SK-N-SH (cell line): ENCODE results near the gene SYNC. TPM values are rescaled to one million over a fixed set of nuclear protein-coding genes. Genes with fewer than 3 reads are reported as not detected.

Experiments
- CTCF ChIA-PET: fragments of 300-600, 350-600 bp; formaldehyde crosslinking; extraction: SDS; loops from one replicate; lab custom pipeline; 2021; lab: Yijun Ruan, JAX
- POLR2A ChIA-PET: fragments of 350-600 bp; sonication (Branson Sonifier 250); formaldehyde crosslinking; extraction: SDS; loops from one replicate; lab custom pipeline; 2020; ENCODE audit warnings: antibody characterized with exemption, inconsistent platforms; lab: Yijun Ruan, JAX
- DNase-seq: peaks from one replicate; pipeline ENCODE4 v3.0.0; 2012
- H2AFZ ChIP-seq: fragments of 200-600 bp; sonication (generic); 2 replicates; pipeline ENCODE4 v1.8.1; 2016; ENCODE audit warnings: antibody characterized with exemption, mild to moderate bottlenecking, low read depth
- H3F3A ChIP-seq: fragments of 200-600 bp; sonication (generic); replicated peaks from 2 replicates; pipeline ENCODE3; 2016; ENCODE audit warnings: antibody characterized with exemption, mild to moderate bottlenecking; ENCODE audit not compliant: insufficient read depth
- H3K27ac ChIP-seq, 2 experiments: fragments of 200-500 bp in 1 of 2; fragments of 200-600 bp in 1 of 2; sonication (Bioruptor generic) in 1 of 2; sonication (generic), shearing (Covaris generic) in 1 of 2; 2 replicates each; pipeline versions ENCODE4 v1.5.1 to v1.6.1; 2014 to 2016; ENCODE audit warnings: low read depth in 2 of 2, inconsistent platforms in 1 of 2, low read length in 1 of 2, mild to moderate bottlenecking in 1 of 2, mixed read lengths in 1 of 2
- H3K27me3 ChIP-seq: fragments of 200-600 bp; sonication (generic), shearing (Covaris generic); 2 replicates; pipeline ENCODE4 v1.6.1; 2016; ENCODE audit warnings: mixed run types; ENCODE audit not compliant: insufficient read depth
- H3K36me3 ChIP-seq, 2 experiments: fragments of 200-500 bp in 1 of 2; fragments of 200-600 bp in 1 of 2; sonication (Bioruptor generic) in 1 of 2; sonication (generic) in 1 of 2; replicated peaks in 1 of 2; 2 replicates each; pipeline versions ENCODE3 to v1.5.1; 2014 to 2016; ENCODE audit warnings: low read length in 1 of 2, mild to moderate bottlenecking in 1 of 2; ENCODE audit not compliant: insufficient read depth in 2 of 2, control insufficient read depth in 1 of 2
- H3K4me1 ChIP-seq, 2 experiments: fragments of 200-500 bp in 1 of 2; fragments of 200-600 bp in 1 of 2; sonication (Bioruptor generic) in 1 of 2; sonication (generic), shearing (Covaris generic) in 1 of 2; 2 replicates each; pipeline versions ENCODE4 v1.5.1 to v1.6.1; 2014 to 2016; ENCODE audit warnings: low read depth in 1 of 2, low read length in 1 of 2, mixed run types in 1 of 2; ENCODE audit not compliant: insufficient read depth in 2 of 2, control insufficient read depth in 1 of 2
- H3K4me2 ChIP-seq: fragments of 200-600 bp; sonication (generic), shearing (Covaris generic); 2 replicates; pipeline ENCODE4 v1.6.1; 2017; ENCODE audit warnings: mixed run types
- H3K4me3 ChIP-seq, 2 experiments: fragments of 200-500 bp in 1 of 2; fragments of 200-600 bp in 1 of 2; sonication (Bioruptor generic) in 1 of 2; sonication (generic), shearing (Covaris generic) in 1 of 2; 2 replicates each; pipeline versions ENCODE4 v1.5.1 to v1.8.1; 2014 to 2016; ENCODE audit warnings: low read depth in 2 of 2, inconsistent platforms in 1 of 2, low read length in 1 of 2, mild to moderate bottlenecking in 1 of 2, mixed read lengths in 1 of 2, moderate library complexity in 1 of 2
- H3K79me2 ChIP-seq: fragments of 200-600 bp; sonication (generic); 2 replicates; pipeline ENCODE4 v1.8.1; 2017; ENCODE audit warnings: mild to moderate bottlenecking; ENCODE audit not compliant: insufficient read depth
- H3K9ac ChIP-seq: fragments of 200-600 bp; sonication (generic); 2 replicates; pipeline ENCODE4 v1.6.1; 2017; ENCODE audit warnings: mixed run types
- H3K9me2 ChIP-seq: fragments of 200-600 bp; sonication (generic); 2 replicates; pipeline ENCODE4 v1.6.1; 2017; ENCODE audit warnings: mixed run types
- H3K9me3 ChIP-seq: fragments of 200-600 bp; sonication (generic); 2 replicates; pipeline ENCODE4 v1.6.1; 2017; ENCODE audit warnings: mixed run types, mild to moderate bottlenecking, moderate library complexity
- H4K20me1 ChIP-seq: fragments of 200-600 bp; sonication (generic); 2 replicates; pipeline ENCODE4 v1.6.1; 2017; ENCODE audit warnings: mild to moderate bottlenecking, mixed run types; ENCODE audit not compliant: insufficient read depth
- CHD2 ChIP-seq: fragments of 150-350 bp; IDR thresholded peaks from 2 replicates; pipeline ENCODE4 v1.6.1; 2018; ENCODE audit warnings: low read length; ENCODE audit not compliant: partially characterized antibody
- CTCF ChIP-seq: fragments of 200-600 bp; sonication (generic); IDR thresholded peaks from 2 replicates; pipeline ENCODE4 v1.6.1; 2017; ENCODE audit warnings: antibody characterized with exemption, mild to moderate bottlenecking, moderate library complexity
- ELF1 ChIP-seq: IDR thresholded peaks from 2 replicates; pipeline ENCODE4 v1.4.0; 2012
- EP300 ChIP-seq, 2 experiments: IDR thresholded peaks; 2 replicates each; pipeline versions ENCODE4 v1.4.0 to v1.6.1; 2012; ENCODE audit warnings: borderline replicate concordance in 1 of 2, low read depth in 1 of 2, low read length in 1 of 2
- EZH2phosphoT487 ChIP-seq: fragments of 200-600 bp; sonication (generic); IDR thresholded peaks from 2 replicates; pipeline ENCODE4 v1.6.1; 2017; ENCODE audit warnings: low read depth, mixed run types, mild to moderate bottlenecking, antibody characterized with exemption, moderate library complexity, borderline replicate concordance
- FOXJ3 ChIP-seq: sonication (generic); formaldehyde crosslinking; IDR thresholded peaks from 2 replicates; pipeline ENCODE4 v1.5.1; 2020; ENCODE audit warnings: mild to moderate bottlenecking, missing genetic modification reagents
- FOXM1 ChIP-seq: IDR thresholded peaks from 2 replicates; pipeline ENCODE4 v1.4.0; 2012; ENCODE audit warnings: low read depth, mild to moderate bottlenecking
- GABPA ChIP-seq: IDR thresholded peaks from 2 replicates; pipeline ENCODE4 v1.4.0; 2012; ENCODE audit warnings: low read depth, mild to moderate bottlenecking
- JUND ChIP-seq: IDR thresholded peaks from 2 replicates; pipeline ENCODE4 v1.4.0; 2012
- NFIC ChIP-seq: IDR thresholded peaks from 2 replicates; pipeline ENCODE4 v1.4.0; 2012; ENCODE audit warnings: borderline replicate concordance
- NRF1 ChIP-seq: IDR thresholded peaks from 2 replicates; pipeline ENCODE4 v1.6.1; 2012; ENCODE audit warnings: low read depth, mild to moderate bottlenecking, low read length
- PBX3 ChIP-seq: IDR thresholded peaks from 2 replicates; pipeline ENCODE4; 2012
- POLR2AphosphoS5 ChIP-seq: IDR thresholded peaks from 2 replicates; pipeline ENCODE4 v1.6.1; 2012; ENCODE audit warnings: low read depth, low read length
- RAD21 ChIP-seq: IDR thresholded peaks from 2 replicates; pipeline ENCODE4 v1.6.1; 2012; ENCODE audit warnings: mild to moderate bottlenecking, low read length
- RCOR1 ChIP-seq: fragments of 150-350 bp; IDR thresholded peaks from 2 replicates; pipeline ENCODE4 v1.6.1; 2017; ENCODE audit warnings: antibody characterized with exemption, low read length
- RFX5 ChIP-seq: IDR thresholded peaks from 2 replicates; pipeline ENCODE4 v1.6.1; 2012; ENCODE audit warnings: mild to moderate bottlenecking, improper control_type of control experiment, low read length
- RXRA ChIP-seq: IDR thresholded peaks from 2 replicates; pipeline ENCODE4 v1.4.0; 2012; ENCODE audit warnings: low read depth, mild to moderate bottlenecking, borderline replicate concordance
- SIN3A ChIP-seq: IDR thresholded peaks from 2 replicates; pipeline ENCODE4 v1.6.1; 2012; ENCODE audit warnings: low read depth, mild to moderate bottlenecking, low read length, moderate library complexity, borderline replicate concordance
- USF1 ChIP-seq: IDR thresholded peaks from 2 replicates; pipeline ENCODE4 v1.4.0; 2012; ENCODE audit warnings: low read depth, borderline replicate concordance
- ZBTB33 ChIP-seq: IDR thresholded peaks from 2 replicates; pipeline ENCODE4 v1.4.0; 2012; ENCODE audit warnings: low read depth, borderline replicate concordance
- WGBS: methylation state at CpG from one replicate; pipeline ENCODE4 v1.1.6; 2017; ENCODE audit warnings: low lambda C conversion rate; 5-methylcytosine and 5-hydroxymethylcytosine counted together
- polyA plus RNA-seq, 3 experiments: library from polyadenylated mRNA; depleted of rRNA; stranded (reverse); fragments of >200 nt; gene quantifications; 2 replicates each; pipeline ENCODE4 v1.2.3, GENCODE V29; 2012

The SYNC gene
- polyA plus RNA-seq, 1 of the 3 experiments (the other 2 are of a cell fraction), result 25.6 TPM

- Histone ChIP-seq H3F3A (peaks cover 3% of the 10 kb centered on the region), H3K4me1 (peaks cover 0 to 23% of the 10 kb centered on the region in 2 experiments; a peak in 1 of 4 replicates), H3K9ac (no peak overlapping the region), H3K9me2 (no peaks in the 10 kb centered on the region), H3K9me3 (no peaks in the 10 kb centered on the region), H2AFZ (no peak overlapping the region), H3K36me3 (no peaks in the 10 kb centered on the region), H3K4me3 (peak overlapping the region; percentile 64 to 66; a peak in 3 of 4 replicates), H3K79me2 (peaks cover 6% of the 10 kb centered on the region; the same call in 1 of the 2 replicates), H3K27ac (no peak overlapping the region), H3K27me3 (no peaks in the 10 kb centered on the region), H4K20me1 (no peaks in the 10 kb centered on the region), H3K4me2 (peak overlapping the region; percentile 95)
- TF ChIP-seq NFIC (no peak), POLR2AphosphoS5 (no peak), CTCF (no peak), EP300 (IDR thresholded peaks at IDR 0.05; ENCODE audit: borderline replicate concordance in 1 of 2, low read depth in 1 of 2, low read length in 1 of 2) (no peak), USF1 (no peak)
- DNase-seq, result no peak
- 83% methylated on average over 4 of the region's 4 CpGs for WGBS
- ChIA-PET POLR2A (no interaction called here), CTCF (interaction anchor here (1.1 to 2.1 kb wide), 9 partner anchors 11 to 342 kb away, joined by 3 to 14 read pairs (median 5); no protein-coding TSS in a partner anchor)
These were observed 40.4 kb upstream of the SYNC start for GRCh38 chr1:32742956-32743355.

- no peaks in the 10 kb centered on the region for H4K20me1 ChIP-seq
- no peaks in the 10 kb centered on the region for H3K27me3 ChIP-seq
- ChIA-PET CTCF (interaction anchor here (0.8 to 2.1 kb wide), 10 partner anchors 9 to 341 kb away, joined by 3 to 14 read pairs (median 4); no protein-coding TSS in a partner anchor), POLR2A (interaction anchor here (1.2 kb wide), 1 partner anchor 23 kb away, joined by 4 read pairs; no protein-coding TSS in a partner anchor)
- no peaks in the 10 kb centered on the region for H3K9me2 ChIP-seq
- H3K36me3 ChIP-seq, result no peaks in the 10 kb centered on the region
- H3K27ac ChIP-seq, result no peak overlapping the region
- no peaks in the 10 kb centered on the region for H3K9me3 ChIP-seq
- peaks cover 6% of the 10 kb centered on the region; the same call in 1 of the 2 replicates for H3K79me2 ChIP-seq
- peak overlapping the region; percentile 95 for H3K4me2 ChIP-seq
- DNase-seq, result peak; percentile 61
- H3K9ac ChIP-seq, result peak overlapping the region; percentile 58
- 58% methylated on average over 17 of the region's 28 CpGs for WGBS
- peak overlapping the region; percentile 64 to 66 for H3K4me3 ChIP-seq
- H3F3A ChIP-seq, result peaks cover 3% of the 10 kb centered on the region
- peak overlapping the region; percentile 59; the same call in 1 of the 2 replicates for H2AFZ ChIP-seq
- peaks cover 0 to 23% of the 10 kb centered on the region in 2 experiments; a peak in 1 of 4 replicates for H3K4me1 ChIP-seq
- no peak for TF ChIP-seq GABPA
- TF ChIP-seq FOXM1, result no peak
- TF ChIP-seq JUND, result no peak
- TF ChIP-seq RXRA, result no peak
- no peak for TF ChIP-seq RAD21
- TF ChIP-seq ZBTB33, result no peak
- no peak for TF ChIP-seq NRF1
- TF ChIP-seq RFX5, result no peak
- TF ChIP-seq POLR2AphosphoS5, result no peak
- TF ChIP-seq SIN3A, result no peak
- TF ChIP-seq CHD2, result no peak
- TF ChIP-seq FOXJ3, result no peak
- no peak for TF ChIP-seq ELF1
- no peak for TF ChIP-seq RCOR1
- TF ChIP-seq USF1, result no peak
- TF ChIP-seq EZH2phosphoT487, result no peak
- no peak for TF ChIP-seq PBX3
These were observed 39.8 kb upstream of the SYNC start for GRCh38 chr1:32742199-32742947.
